HL-60/S4 (cell line): ENCODE results near the gene NKX2-2.

Experiments used
- in situ Hi-C: fragments of 300-500 bp; cut with MboI; formaldehyde crosslinking; loops from 2 replicates; pipeline ENCODE4 v1.14.3; 2022; ENCODE audit warnings: low sequenced_read_pairs

Gene NKX2-2

GRCh38 chr20:21522481-21523280 is 8.8 kb upstream of the NKX2-2 start:
- in situ Hi-C loops: no loop called here

- in situ Hi-C loops: no loop called here
Measured at GRCh38 chr20:21521596-21522480, 8.0 kb upstream of the NKX2-2 start.

- in situ Hi-C loops: no loop called here
Measured at GRCh38 chr20:21520702-21521595, 7.1 kb upstream of the NKX2-2 start.

- in situ Hi-C loops: no loop called here
Measured at GRCh38 chr20:21519136-21519584, 5.3 kb upstream of the NKX2-2 start.

- in situ Hi-C loops: no loop called here
Measured at GRCh38 chr20:21518292-21518991, 4.6 kb upstream of the NKX2-2 start.

GRCh38 chr20:21517566-21518277 is 3.9 kb upstream of the NKX2-2 start:
- in situ Hi-C loops: no loop called here

GRCh38 chr20:21516861-21517565 is 3.1 kb upstream of the NKX2-2 start:
- in situ Hi-C loops: no loop called here

GRCh38 chr20:21516180-21516567 is 2.3 kb upstream of the NKX2-2 start:
- in situ Hi-C loops: no loop called here

GRCh38 chr20:21515300-21516179 is 1.7 kb upstream of the NKX2-2 start:
- in situ Hi-C loops: no loop called here

- in situ Hi-C loops: no loop called here
Measured at GRCh38 chr20:21514553-21515251, 838 bp upstream of the NKX2-2 start.

GRCh38 chr20:21513181-21513663 is 642 bp downstream of the NKX2-2 start:
- in situ Hi-C loops: no loop called here

- in situ Hi-C loops: no loop called here
Measured at GRCh38 chr20:21512634-21513180, 1.2 kb downstream of the NKX2-2 start.

GRCh38 chr20:21511850-21512633 is 1.8 kb downstream of the NKX2-2 start:
- in situ Hi-C loops: no loop called here

GRCh38 chr20:21511485-21511849 is 2.4 kb downstream of the NKX2-2 start:
- in situ Hi-C loops: no loop called here

GRCh38 chr20:21510414-21511384 is 3.2 kb downstream of the NKX2-2 start:
- in situ Hi-C loops: no loop called here
